Muscle layer of duodenum (tissue), 2 donors: Measurements from ENCODE around the gene EPSTI1.
A peak's percentile ranks its signal among the peaks of the same experiment; 100 is the strongest.

Experiments
- H3K27ac ChIP-seq: one replicate; pipeline ENCODE4 v1.7.0; 2013; ENCODE audit warnings: mild to moderate bottlenecking, low read length
- H3K27me3 ChIP-seq: one replicate; pipeline ENCODE4 v1.7.0; 2013; ENCODE audit warnings: low read depth, mild to moderate bottlenecking, control low read depth, low read length
- H3K36me3 ChIP-seq, 2 donors: one replicate each; pipeline ENCODE4 v1.7.0; 2013; ENCODE audit warnings: low read length in 2 of 2, control low read depth in 1 of 2, mild to moderate bottlenecking in 1 of 2; ENCODE audit not compliant: insufficient read depth in 2 of 2, control insufficient read depth in 1 of 2
- H3K4me1 ChIP-seq, 2 donors: one replicate each; pipeline ENCODE4 v1.7.0; 2013; ENCODE audit warnings: low read length in 2 of 2, mild to moderate bottlenecking in 2 of 2, control low read depth in 1 of 2, moderate library complexity in 1 of 2; ENCODE audit not compliant: insufficient read depth in 2 of 2, control insufficient read depth in 1 of 2
- H3K4me3 ChIP-seq, 2 donors: one replicate each; pipeline ENCODE4 v1.7.0; 2013; ENCODE audit warnings: low read length in 2 of 2, low read depth in 1 of 2, mild to moderate bottlenecking in 1 of 2
- H3K9me3 ChIP-seq, 2 donors: one replicate each; pipeline ENCODE4 v1.7.0; 2013; ENCODE audit warnings: low read length in 2 of 2, control low read depth in 1 of 2, mild to moderate bottlenecking in 1 of 2; ENCODE audit not compliant: control insufficient read depth in 1 of 2
- donor health status: healthy.

The EPSTI1 gene

GRCh38 chr13:42985312-42986175 lies 6.5 kb downstream of the EPSTI1 start:
- H3K27ac ChIP-seq = peak overlapping the region; percentile 83
- no peaks in the 10 kb centered on the region for H3K9me3 ChIP-seq
- H3K4me1 ChIP-seq = peaks cover 0 to 7% of the 10 kb centered on the region in 2 donors
- H3K27me3 ChIP-seq = no peaks in the 10 kb centered on the region
- no peak overlapping the region for H3K4me3 ChIP-seq
- no peaks in the 10 kb centered on the region for H3K36me3 ChIP-seq

GRCh38 chr13:42984691-42985090 lies 7.3 kb downstream of the EPSTI1 start:
- Histone ChIP-seq H3K27me3 (no peaks in the 10 kb centered on the region), H3K36me3 (no peaks in the 10 kb centered on the region), H3K4me1 (no peaks in the 10 kb centered on the region), H3K4me3 (no peak overlapping the region), H3K27ac (no peak overlapping the region), H3K9me3 (no peaks in the 10 kb centered on the region)

GRCh38 chr13:42984026-42984425 lies 8.0 kb downstream of the EPSTI1 start:
- H3K27ac ChIP-seq = no peak overlapping the region
- no peaks in the 10 kb centered on the region for H3K36me3 ChIP-seq
- H3K4me3 ChIP-seq = no peak overlapping the region
- no peaks in the 10 kb centered on the region for H3K9me3 ChIP-seq
- no peaks in the 10 kb centered on the region for H3K27me3 ChIP-seq
- H3K4me1 ChIP-seq = no peaks in the 10 kb centered on the region

- no peak overlapping the region for H3K4me3 ChIP-seq
- H3K27ac ChIP-seq = no peak overlapping the region
- H3K36me3 ChIP-seq = no peaks in the 10 kb centered on the region
- H3K4me1 ChIP-seq = no peaks in the 10 kb centered on the region
- no peaks in the 10 kb centered on the region for H3K9me3 ChIP-seq
- no peaks in the 10 kb centered on the region for H3K27me3 ChIP-seq
Observed at GRCh38 chr13:42981853-42982252, 10.2 kb downstream of the EPSTI1 start.

GRCh38 chr13:42981317-42981716 lies 10.7 kb downstream of the EPSTI1 start:
- no peaks in the 10 kb centered on the region for H3K9me3 ChIP-seq
- H3K36me3 ChIP-seq = no peaks in the 10 kb centered on the region
- no peaks in the 10 kb centered on the region for H3K27me3 ChIP-seq
- no peaks in the 10 kb centered on the region for H3K4me1 ChIP-seq
- no peak overlapping the region for H3K4me3 ChIP-seq
- no peak overlapping the region for H3K27ac ChIP-seq

- no peak overlapping the region for H3K27ac ChIP-seq
- H3K4me3 ChIP-seq = no peak overlapping the region
- no peaks in the 10 kb centered on the region for H3K4me1 ChIP-seq
- H3K9me3 ChIP-seq = peaks cover 0 to 3% of the 10 kb centered on the region in 2 donors
- H3K36me3 ChIP-seq = no peaks in the 10 kb centered on the region
- no peaks in the 10 kb centered on the region for H3K27me3 ChIP-seq
Observed at GRCh38 chr13:42977219-42977659, 14.8 kb downstream of the EPSTI1 start.

GRCh38 chr13:42976066-42976465 lies 16.0 kb downstream of the EPSTI1 start:
- Histone ChIP-seq H3K9me3 (peaks cover 0 to 3% of the 10 kb centered on the region in 2 donors), H3K4me1 (no peaks in the 10 kb centered on the region), H3K36me3 (no peaks in the 10 kb centered on the region), H3K27ac (no peak overlapping the region), H3K4me3 (no peak overlapping the region), H3K27me3 (no peaks in the 10 kb centered on the region)

- no peak overlapping the region for H3K4me3 ChIP-seq
- H3K27me3 ChIP-seq = no peaks in the 10 kb centered on the region
- peaks cover 0 to 5% of the 10 kb centered on the region in 2 donors for H3K4me1 ChIP-seq
Observed at GRCh38 chr13:42973581-42973980, 18.5 kb downstream of the EPSTI1 start.

GRCh38 chr13:42971691-42972347 lies 20.2 kb downstream of the EPSTI1 start:
- Histone ChIP-seq H3K4me1 (peaks cover 0 to 5% of the 10 kb centered on the region in 2 donors), H3K27ac (no peak overlapping the region), H3K36me3 (no peaks in the 10 kb centered on the region)

More at GRCh38 chr13:42973581-42973980, 18.5 kb downstream of the EPSTI1 start:
- no peaks in the 10 kb centered on the region for H3K36me3 ChIP-seq
- H3K27ac ChIP-seq = no peak overlapping the region
- H3K9me3 ChIP-seq = peaks cover 0 to 3% of the 10 kb centered on the region in 2 donors

GRCh38 chr13:42970824-42971690 lies 21.0 kb downstream of the EPSTI1 start:
- Histone ChIP-seq H3K27me3 (no peaks in the 10 kb centered on the region), H3K27ac (no peak overlapping the region), H3K9me3 (peaks cover 0 to 2% of the 10 kb centered on the region in 2 donors), H3K4me3 (no peak overlapping the region), H3K4me1 (peaks cover 0 to 5% of the 10 kb centered on the region in 2 donors), H3K36me3 (no peaks in the 10 kb centered on the region)

More at GRCh38 chr13:42971691-42972347, 20.2 kb downstream of the EPSTI1 start:
- Histone ChIP-seq H3K27me3 (no peaks in the 10 kb centered on the region), H3K9me3 (peaks cover 0 to 3% of the 10 kb centered on the region in 2 donors), H3K4me3 (no peak overlapping the region)
